ENCODE measurements around the gene ANKRD2. TPM values are rescaled to one million over a fixed set of nuclear protein-coding genes. Genes with fewer than 3 reads are reported as not detected.

The ANKRD2 gene
- total RNA-seq, 2 experiments from 2014 or later, result not detected

- CTCF ChIA-PET, result no interaction called here
- H3K4me1 ChIP-seq (ENCODE audit: insufficient read depth, low read length), result no peaks in the 10 kb centered on the region
- POLR2A ChIA-PET, result no interaction called here
Observed at GRCh38 chr10:97563337-97563736, 9.2 kb upstream of the ANKRD2 start.

GRCh38 chr10:97564776-97565175 lies 7.8 kb upstream of the ANKRD2 start:
- no peak overlapping the region for H3K4me3 ChIP-seq (ENCODE audit: low read length)
- no peaks in the 10 kb centered on the region for H3K36me3 Mint-ChIP-seq (ENCODE audit: low read depth)
- H3K27me3 Mint-ChIP-seq, result no peaks in the 10 kb centered on the region
- H3K4me1 Mint-ChIP-seq (ENCODE audit: low read depth), result no peaks in the 10 kb centered on the region
- no peak overlapping the region for H3K27ac ChIP-seq (ENCODE audit: low read depth in 1 of 2, low read length in 2 of 2)
- intact Hi-C loops (cut with DNase I, micrococcal nuclease), result no loop called here
- DNase-seq (no peak), ATAC-seq (ENCODE audit: poor library complexity) (no peak)
- H3K9me3 ChIP-seq (ENCODE audit: control insufficient read depth in 1 of 2, insufficient read depth in 1 of 2, low read length in 2 of 2), result no peaks in the 10 kb centered on the region
- H3K4me1 ChIP-seq (ENCODE audit: insufficient read depth, low read length), result no peaks in the 10 kb centered on the region
- ChIA-PET POLR2A (no interaction called here), CTCF (no interaction called here)
- H3K27me3 ChIP-seq (ENCODE audit: control insufficient read depth in 1 of 2, insufficient read depth in 2 of 2, low read length in 2 of 2), result no peaks in the 10 kb centered on the region
- H3K4me3 Mint-ChIP-seq, result no peak overlapping the region
- no peaks in the 10 kb centered on the region for H3K36me3 ChIP-seq (ENCODE audit: insufficient read depth, low read length)
- H3K27ac Mint-ChIP-seq, result no peak overlapping the region
- no peaks in the 10 kb centered on the region for H3K9me3 Mint-ChIP-seq
- TF ChIP-seq CTCF (IDR thresholded peaks at IDR 0.05), result no peak

More at GRCh38 chr10:97563337-97563736, 9.2 kb upstream of the ANKRD2 start:
- H3K27ac ChIP-seq (ENCODE audit: low read depth in 1 of 2, low read length in 2 of 2), result no peak overlapping the region
- Mint-ChIP-seq H3K4me1 (ENCODE audit: low read depth) (no peaks in the 10 kb centered on the region), H3K4me3 (no peak overlapping the region), H3K27ac (no peak overlapping the region), H3K36me3 (ENCODE audit: low read depth) (no peaks in the 10 kb centered on the region), H3K9me3 (no peaks in the 10 kb centered on the region), H3K27me3 (no peaks in the 10 kb centered on the region)
- DNase-seq, result no peak
- H3K27me3 ChIP-seq (ENCODE audit: control insufficient read depth in 1 of 2, insufficient read depth in 2 of 2, low read length in 2 of 2), result no peaks in the 10 kb centered on the region
- ATAC-seq (ENCODE audit: poor library complexity), result no peak
- H3K4me3 ChIP-seq (ENCODE audit: low read length), result no peak overlapping the region
- no peak for TF ChIP-seq CTCF (IDR thresholded peaks at IDR 0.05)
- intact Hi-C loops (cut with DNase I, micrococcal nuclease), result no loop called here
- no peaks in the 10 kb centered on the region for H3K36me3 ChIP-seq (ENCODE audit: insufficient read depth, low read length)
- H3K9me3 ChIP-seq (ENCODE audit: control insufficient read depth in 1 of 2, insufficient read depth in 1 of 2, low read length in 2 of 2), result no peaks in the 10 kb centered on the region

- DNase-seq, result no peak
- H3K9me3 Mint-ChIP-seq, result no peaks in the 10 kb centered on the region
- no peaks in the 10 kb centered on the region for H3K4me1 Mint-ChIP-seq (ENCODE audit: low read depth)
- H3K4me3 Mint-ChIP-seq, result no peak overlapping the region
- H3K27me3 Mint-ChIP-seq, result no peaks in the 10 kb centered on the region
- ChIA-PET POLR2A (no interaction called here), CTCF (no interaction called here)
- no peaks in the 10 kb centered on the region for H3K27me3 ChIP-seq (ENCODE audit: control insufficient read depth in 1 of 2, insufficient read depth in 2 of 2, low read length in 2 of 2)
- intact Hi-C loops (cut with DNase I, micrococcal nuclease), result no loop called here
- no peak overlapping the region for H3K27ac ChIP-seq (ENCODE audit: low read depth in 1 of 2, low read length in 2 of 2)
- no peak for ATAC-seq (ENCODE audit: poor library complexity)
- H3K9me3 ChIP-seq (ENCODE audit: control insufficient read depth in 1 of 2, insufficient read depth in 1 of 2, low read length in 2 of 2), result no peaks in the 10 kb centered on the region
- H3K27ac Mint-ChIP-seq, result no peak overlapping the region
- H3K36me3 Mint-ChIP-seq (ENCODE audit: low read depth), result no peaks in the 10 kb centered on the region
- no peak overlapping the region for H3K4me3 ChIP-seq (ENCODE audit: low read length)
- no peaks in the 10 kb centered on the region for H3K36me3 ChIP-seq (ENCODE audit: insufficient read depth, low read length)
- no peak for TF ChIP-seq CTCF (IDR thresholded peaks at IDR 0.05)
- H3K4me1 ChIP-seq (ENCODE audit: insufficient read depth, low read length), result no peaks in the 10 kb centered on the region
Observed at GRCh38 chr10:97566336-97566996, 6.1 kb upstream of the ANKRD2 start.

All from CD4-positive, alpha-beta T cell (primary cell).